GM12878 (cell line): ENCODE data around the gene MEGF6. TPM values are rescaled to one million over a fixed set of nuclear protein-coding genes. Genes with fewer than 3 reads are reported as not detected.

Experiments
- ATAC-seq: fragments of 200-7000 bp; cut with Tn5 transposase; 3 replicates; pipeline ENCODE4 v1.9.1; 2020; ENCODE audit warnings: mild to moderate bottlenecking, moderate library complexity
- BruUV-seq: library from RNA; stranded (reverse); fragments of 400-500 nt; replicated peaks from 2 replicates; lab custom pipeline; 2021; lab: Mats Ljungman, UMichigan
- CTCF ChIA-PET: fragments of 300-600 bp; sonication (Branson Sonifier 250); formaldehyde crosslinking; extraction: SDS; loops from one replicate; lab custom pipeline; 2021; ENCODE audit warnings: inconsistent platforms; lab: Yijun Ruan, JAX
- POLR2A ChIA-PET: fragments of 350-600 bp; formaldehyde crosslinking; extraction: SDS; loops from one replicate; lab custom pipeline; 2021; ENCODE audit warnings: inconsistent platforms; lab: Charles Lee
- RAD21 ChIA-PET: fragments of 300-600 bp; sonication (Branson Sonifier 250); formaldehyde crosslinking; loops from one replicate; lab custom pipeline; 2023; ENCODE audit warnings: antibody characterized with exemption; ENCODE audit not compliant: unreplicated experiment; lab: Charles Lee
- SMC1A ChIA-PET: fragments of 300-600 bp; sonication (Branson Sonifier 250); formaldehyde crosslinking; loops from one replicate; lab custom pipeline; 2023; ENCODE audit not compliant: unreplicated experiment, uncharacterized antibody; lab: Charles Lee
- DNase-seq: peaks from one replicate; pipeline ENCODE4 v3.0.0-alpha.2; 2011; ENCODE audit warnings: low read depth, low spot score
- FAIRE-seq: peaks from 3 replicates; lab custom pipeline; 2011; peaks lifted over from hg19 to GRCh38; lab: Jason Lieb, UNC
- H2AFZ ChIP-seq: 2 replicates; pipeline ENCODE4 v1.6.0; 2011; ENCODE audit warnings: low read depth, low read length, control low read depth; ENCODE audit not compliant: control insufficient read depth
- H3K27ac ChIP-seq: 2 replicates; pipeline ENCODE4 v1.5.1; 2011; ENCODE audit warnings: control low read depth; ENCODE audit not compliant: control insufficient read depth, insufficient read depth
- H3K27me3 ChIP-seq, 2 experiments: replicated peaks in 1 of 2; 2 replicates each; pipeline versions ENCODE4 v1.6.0 to v1.6.1; 2011; ENCODE audit warnings: low read length in 1 of 2; ENCODE audit not compliant: control insufficient read depth in 2 of 2, insufficient read depth in 2 of 2
- H3K36me3 ChIP-seq, 2 experiments: 2 replicates each; pipeline ENCODE4 v1.5.1; 2011; ENCODE audit warnings: low read length in 1 of 2; ENCODE audit not compliant: control insufficient read depth in 2 of 2, insufficient read depth in 2 of 2
- H3K4me1 ChIP-seq: 2 replicates; pipeline ENCODE4 v1.6.1; 2011; ENCODE audit warnings: mild to moderate bottlenecking, low read length, moderate library complexity, mixed read lengths; ENCODE audit not compliant: control insufficient read depth, insufficient read depth
- H3K4me2 ChIP-seq: 2 replicates; pipeline ENCODE4 v1.6.0; 2011; ENCODE audit warnings: control low read depth; ENCODE audit not compliant: control insufficient read depth, insufficient read depth
- H3K4me3 ChIP-seq: fragments of 200-600 bp; sonication (generic); 2 replicates; pipeline ENCODE4 v1.5.1; 2016
- H3K79me2 ChIP-seq: 2 replicates; pipeline ENCODE4 v1.6.0; 2011; ENCODE audit warnings: low read length; ENCODE audit not compliant: control insufficient read depth, insufficient read depth
- H3K9ac ChIP-seq: 2 replicates; pipeline ENCODE4 v1.8.0; 2011; ENCODE audit warnings: low read length, control low read depth, mixed read lengths; ENCODE audit not compliant: control insufficient read depth, insufficient read depth
- H3K9me3 ChIP-seq: replicated peaks from 3 replicates; pipeline ENCODE4 v1.5.1; 2011; ENCODE audit warnings: mild to moderate bottlenecking, low read length; ENCODE audit not compliant: control insufficient read depth, insufficient read depth
- H4K20me1 ChIP-seq: 2 replicates; pipeline ENCODE4 v1.6.0; 2011; ENCODE audit not compliant: control insufficient read depth, insufficient read depth
- CBX3 ChIP-seq: fragments of 200-600 bp; sonication (generic); IDR thresholded peaks from 2 replicates; pipeline ENCODE4 v1.6.1; 2016; ENCODE audit warnings: low read depth, borderline replicate concordance
- CEBPB ChIP-seq, 2 experiments: fragments of 150-350 bp in 1 of 2; IDR thresholded peaks; 2 replicates each; pipeline ENCODE4 v1.6.1; 2012 to 2014; ENCODE audit warnings: low read depth in 2 of 2, low read length in 2 of 2, borderline replicate concordance in 1 of 2, inconsistent platforms in 1 of 2
- CHD4 ChIP-seq: fragments of 200-600 bp; sonication (generic); IDR thresholded peaks from 2 replicates; pipeline ENCODE4 v1.6.1; 2016; ENCODE audit warnings: mild to moderate bottlenecking
- CREM ChIP-seq: IDR thresholded peaks from 2 replicates; pipeline ENCODE4 v1.6.1; 2014; ENCODE audit warnings: antibody characterized with exemption, low read depth
- CTCF ChIP-seq, 3 experiments: IDR thresholded peaks in 2 of 3; conservative IDR thresholded peaks in 1 of 3; 2 replicates each; pipeline ENCODE4 v1.5.1; 2011; ENCODE audit warnings: low read depth in 3 of 3, low read length in 3 of 3, mild to moderate bottlenecking in 3 of 3, control low read depth in 2 of 3, moderate library complexity in 2 of 3, inconsistent platforms in 1 of 3, mixed read lengths in 1 of 3; ENCODE audit not compliant: control insufficient read depth in 2 of 3, insufficient read depth in 1 of 3; ENCODE audit errors: extremely low read depth in 1 of 3
- E2F8 ChIP-seq: fragments of 450-650 bp; IDR thresholded peaks from 2 replicates; pipeline ENCODE4 v1.6.1; 2018; ENCODE audit warnings: mild to moderate bottlenecking, low read depth, moderate library complexity; ENCODE audit not compliant: partially characterized antibody
- KAT2A ChIP-seq: conservative IDR thresholded peaks from 2 replicates; pipeline ENCODE4 v1.6.1; 2011; ENCODE audit warnings: low read depth, low read length; ENCODE audit not compliant: control insufficient read depth
- POLR2AphosphoS5 ChIP-seq: IDR thresholded peaks from 2 replicates; pipeline ENCODE4 v1.6.1; 2011; ENCODE audit warnings: mild to moderate bottlenecking, low read length, inconsistent platforms
- TBL1XR1 ChIP-seq: IDR thresholded peaks from 2 replicates; pipeline ENCODE4 v1.6.1; 2012; ENCODE audit warnings: low read depth, low read length, improper control_type of control experiment
- TCF7 ChIP-seq: IDR thresholded peaks from 2 replicates; pipeline ENCODE4 v1.6.1; 2014; ENCODE audit warnings: antibody characterized with exemption, borderline replicate concordance
- USF1 ChIP-seq: IDR thresholded peaks from 2 replicates; pipeline ENCODE4 v1.6.1; 2011; ENCODE audit warnings: borderline replicate concordance, low read depth, mild to moderate bottlenecking, moderate library complexity, mixed read lengths, low read length; ENCODE audit not compliant: insufficient read depth; ENCODE audit errors: extremely low read length
- WGBS: methylation state at CpG from one replicate; pipeline ENCODE4 v1.1.6; 2016; ENCODE audit warnings: low lambda C conversion rate; ENCODE audit not compliant: insufficient replicate concordance, insufficient coverage; ENCODE audit errors: missing lambda C conversion rate; 5-methylcytosine and 5-hydroxymethylcytosine counted together
- in situ Hi-C: fragments of 300-500 bp; cut with MboI; formaldehyde crosslinking; loops from 9 replicates; pipeline ENCODE4 v1.14.3; 2018; ENCODE audit warnings: mixed read lengths
- intact Hi-C: fragments of 100-400 bp; cut with micrococcal nuclease; formaldehyde crosslinking; loops from one replicate; pipeline ENCODE4 v1.14.2; 2022; ENCODE audit not compliant: unreplicated experiment
- polyA plus RNA-seq, 11 experiments: library from polyadenylated mRNA; depleted of rRNA in 4 of 11; unstranded in 6 of 11; stranded (reverse) in 5 of 11; fragments of >200 nt; fragmentation: Nextera tagmentation in 4 of 11; fragmentation: Illumina TruSeq in 1 of 11; extraction: Ambion mirVana in 4 of 11; extraction: Trizol in 1 of 11; gene quantifications; 1 replicate in 1 of 11; 2 replicates in 10 of 11; pipeline versions ENCODE4 v1.2.1 to v1.2.3, GENCODE V29; 2011 to 2016; ENCODE audit warnings: inconsistent platforms in 2 of 11, missing spikeins in 2 of 11, low read depth in 1 of 11
- total RNA-seq, 4 experiments: library from RNA; depleted of rRNA in 3 of 4; stranded (reverse); fragments of >200 nt in 3 of 4; fragmentation: Illumina TruSeq in 1 of 4; extraction: Trizol in 1 of 4; gene quantifications; 2 replicates each; pipeline versions ENCODE4 v1.2.1 to v1.2.3, GENCODE V29; 2013 to 2021

MEGF6 gene
- total and polyA plus RNA-seq, 10 of the 15 experiments (the other 5 are each of a cell fraction or from before 2014, with no cell fraction given), result 0.03 to 0.41 TPM; not detected in 8

- no peaks in the 10 kb centered on the region; a peak in 2 of 4 replicates for H3K27me3 ChIP-seq
- no peaks in the 10 kb centered on the region for H3K79me2 ChIP-seq
- in situ Hi-C loops, result no loop called here
- ChIA-PET CTCF (interaction anchor here (0.7 to 5.0 kb wide), 3 partner anchors 56 to 161 kb away, joined by 3 to 38 read pairs (median 3); no protein-coding TSS in a partner anchor), POLR2A (no interaction called here), RAD21 (interaction anchor here (2.7 kb wide), 1 partner anchor 55 kb away, joined by 14 read pairs; no protein-coding TSS in a partner anchor), SMC1A (interaction anchor here (1.4 to 3.7 kb wide), 2 partner anchors 51 to 56 kb away, joined by 5 to 23 read pairs; no protein-coding TSS in a partner anchor)
- no peaks in the 10 kb centered on the region for H4K20me1 ChIP-seq
- H3K9me3 ChIP-seq, result no peaks in the 10 kb centered on the region; the same call in 2 of the 3 replicates
- no peak overlapping the region for H2AFZ ChIP-seq
- H3K36me3 ChIP-seq, result no peaks in the 10 kb centered on the region
- H3K4me2 ChIP-seq, result no peak overlapping the region
- intact Hi-C loops, result no loop called here
- DNase-seq (no peak), ATAC-seq (no peak), FAIRE-seq (no peak)
- WGBS, result 41% methylated on average over 10 of the region's 10 CpGs
- BruUV-seq, result no TSS peak
- H3K4me1 ChIP-seq, result no peaks in the 10 kb centered on the region
- H3K4me3 ChIP-seq, result no peak overlapping the region
- no peak overlapping the region for H3K27ac ChIP-seq
- TF ChIP-seq TCF7 (no peak), POLR2AphosphoS5 (no peak), CBX3 (no peak), USF1 (no peak)
- no peak overlapping the region for H3K9ac ChIP-seq
Measured at GRCh38 chr1:3563610-3564009, 47.7 kb downstream of the MEGF6 start.

GRCh38 chr1:3563125-3563524 is 48.2 kb downstream of the MEGF6 start:
- RAD21 ChIA-PET, result interaction anchor here (2.7 kb wide), 1 partner anchor 56 kb away, joined by 14 read pairs; no protein-coding TSS in a partner anchor
- Histone ChIP-seq H3K4me3 (no peak overlapping the region), H3K36me3 (no peaks in the 10 kb centered on the region), H3K4me2 (no peak overlapping the region), H4K20me1 (no peaks in the 10 kb centered on the region), H2AFZ (no peak overlapping the region), H3K27ac (no peak overlapping the region), H3K9me3 (no peaks in the 10 kb centered on the region; the same call in 2 of the 3 replicates), H3K9ac (no peak overlapping the region), H3K79me2 (no peaks in the 10 kb centered on the region), H3K27me3 (no peaks in the 10 kb centered on the region; a peak in 2 of 4 replicates), H3K4me1 (no peaks in the 10 kb centered on the region)
- ATAC-seq (no peak), DNase-seq (no peak), FAIRE-seq (no peak)
- SMC1A ChIA-PET, result interaction anchor here (1.4 to 3.7 kb wide), 2 partner anchors 51 to 57 kb away, joined by 5 to 23 read pairs; no protein-coding TSS in a partner anchor
- 11% methylated on average over 12 of the region's 12 CpGs for WGBS
- intact Hi-C loops, result no loop called here
- no TSS peak for BruUV-seq
- in situ Hi-C loops, result no loop called here
- CTCF ChIA-PET, result interaction anchor here (5.0 kb wide), 1 partner anchor 56 kb away, joined by 38 read pairs; no protein-coding TSS in a partner anchor
- POLR2A ChIA-PET, result no interaction called here
- no peak for TF ChIP-seq TBL1XR1
- no peak for TF ChIP-seq CEBPB (IDR thresholded peaks at IDR 0.05; ENCODE audit: borderline replicate concordance in 1 of 2, low read depth in 2 of 2, low read length in 2 of 2)
- TF ChIP-seq CHD4, result no peak
- TF ChIP-seq CTCF (IDR thresholded peaks at IDR 0.05 in 2 of 3, conservative IDR thresholded peaks at IDR 0.05 in 1 of 3; ENCODE audit: control insufficient read depth in 2 of 3, extremely low read depth in 1 of 3, insufficient read depth in 1 of 3, low read depth in 3 of 3, low read length in 3 of 3), result no peak
- no peak for TF ChIP-seq E2F8
- no peak for TF ChIP-seq KAT2A
- no peak for TF ChIP-seq CREM
